WTC11 (cell line): ENCODE measurements around the gene PEX26. TPM values are rescaled to one million over a fixed set of nuclear protein-coding genes. Genes with fewer than 3 reads are reported as not detected.

Experiments used
- ATAC-seq: fragments of 200-7000 bp; cut with Tn5 transposase; 2 replicates; pipeline ENCODE4 v1.10.0; 2021; ENCODE audit warnings: mild to moderate bottlenecking, moderate library complexity
- CTCF ChIA-PET: fragments of 300-600 bp; sonication (Branson Sonifier 250); formaldehyde crosslinking; loops from one replicate; lab custom pipeline; 2021; ENCODE audit warnings: antibody characterized with exemption; lab: Charles Lee
- POLR2A ChIA-PET: fragments of 350-600 bp; sonication (Branson Sonifier 250); formaldehyde crosslinking; loops from one replicate; lab custom pipeline; 2021; ENCODE audit warnings: antibody characterized with exemption; lab: Charles Lee
- DNase-seq: peaks from one replicate; pipeline ENCODE4 v3.0.0; 2021; ENCODE audit warnings: low spot score
- H3K27ac Mint-ChIP-seq: 2 replicates; pipeline ENCODE4 v1.8.0; 2021; ENCODE audit warnings: mixed read lengths
- H3K27me3 Mint-ChIP-seq: 2 replicates; pipeline ENCODE4 v1.8.0; 2021; ENCODE audit warnings: low read depth, mild to moderate bottlenecking, moderate library complexity, mixed read lengths
- H3K36me3 Mint-ChIP-seq: 2 replicates; pipeline ENCODE4 v1.8.0; 2021; ENCODE audit warnings: mixed read lengths
- H3K4me1 Mint-ChIP-seq: 2 replicates; pipeline ENCODE4 v1.8.0; 2022; ENCODE audit warnings: mixed read lengths
- H3K4me3 Mint-ChIP-seq: 2 replicates; pipeline ENCODE4 v1.8.0; 2021; ENCODE audit warnings: mild to moderate bottlenecking, moderate library complexity, mixed read lengths
- H3K9me3 Mint-ChIP-seq: 2 replicates; pipeline ENCODE4 v1.8.0; 2021; ENCODE audit warnings: mixed read lengths
- CBFB ChIP-seq: sonication (generic); formaldehyde crosslinking; IDR thresholded peaks from 2 replicates; pipeline ENCODE4 v1.8.1; 2022; ENCODE audit warnings: mild to moderate bottlenecking, low read depth, missing genetic modification reagents
- CTCF ChIP-seq: fragments of 200-600 bp; IDR thresholded peaks from 2 replicates; pipeline ENCODE4 v1.8.0; 2022; ENCODE audit warnings: antibody characterized with exemption
- E2F4 ChIP-seq: sonication (generic); formaldehyde crosslinking; IDR thresholded peaks from 2 replicates; pipeline ENCODE4 v1.8.1; 2022; ENCODE audit warnings: low read depth, mild to moderate bottlenecking, moderate library complexity, missing genetic modification reagents, borderline replicate concordance
- EMX1 ChIP-seq: fragments of 250-450 bp; sonication (Bioruptor Pico); IDR thresholded peaks from 2 replicates; pipeline ENCODE4 v1.8.0; 2021; ENCODE audit warnings: mild to moderate bottlenecking
- ETV6 ChIP-seq: sonication (generic); formaldehyde crosslinking; IDR thresholded peaks from 2 replicates; pipeline ENCODE4 v1.8.1; 2022; ENCODE audit warnings: mild to moderate bottlenecking, missing genetic modification reagents
- GABPB1 ChIP-seq: sonication (generic); formaldehyde crosslinking; IDR thresholded peaks from 2 replicates; pipeline ENCODE4 v1.8.1; 2023; ENCODE audit warnings: mild to moderate bottlenecking, missing genetic modification reagents
- NFE2L1 ChIP-seq: sonication (generic); formaldehyde crosslinking; IDR thresholded peaks from 2 replicates; pipeline ENCODE4 v1.8.1; 2023; ENCODE audit warnings: missing genetic modification reagents
- NR1H2 ChIP-seq: sonication (generic); formaldehyde crosslinking; IDR thresholded peaks from 2 replicates; pipeline ENCODE4 v1.9.0; 2021; ENCODE audit warnings: mild to moderate bottlenecking, moderate library complexity, missing genetic modification reagents
- RORB ChIP-seq: fragments of 250-450 bp; sonication (Bioruptor Pico); IDR thresholded peaks from 2 replicates; pipeline ENCODE4 v1.9.0; 2021; ENCODE audit warnings: mild to moderate bottlenecking
- TP53 ChIP-seq: sonication (generic); formaldehyde crosslinking; IDR thresholded peaks from 2 replicates; pipeline ENCODE4 v1.8.1; 2023; ENCODE audit warnings: mild to moderate bottlenecking, missing genetic modification reagents
- ZNF416 ChIP-seq: fragments of 250-450 bp; sonication (Bioruptor Pico); IDR thresholded peaks from 2 replicates; pipeline ENCODE4 v1.9.0; 2021; ENCODE audit warnings: mild to moderate bottlenecking, inconsistent platforms
- ZNF423 ChIP-seq: fragments of 250-450 bp; sonication (Bioruptor Pico); IDR thresholded peaks from 2 replicates; pipeline ENCODE4 v2.1.2; 2022; ENCODE audit warnings: mild to moderate bottlenecking, moderate library complexity
- ZNF512 ChIP-seq: sonication (generic); formaldehyde crosslinking; IDR thresholded peaks from 2 replicates; pipeline ENCODE4 v1.8.1; 2022; ENCODE audit warnings: missing genetic modification reagents, borderline replicate concordance
- ZNF671 ChIP-seq: fragments of 250-450 bp; sonication (Bioruptor Pico); IDR thresholded peaks from 2 replicates; pipeline ENCODE4 v1.8.0; 2021; ENCODE audit warnings: mild to moderate bottlenecking
- total RNA-seq: library from RNA; stranded (reverse); gene quantifications from 3 replicates; pipeline ENCODE4 v1.2.3, GENCODE V29; 2021
- TF ChIP-seq, protein P1 (sequence below): fragments of 250-450 bp; sonication (Bioruptor Pico); conservative IDR thresholded peaks from 2 replicates; pipeline ENCODE4 v1.9.0; 2021; ENCODE audit warnings: mild to moderate bottlenecking
- TF ChIP-seq, protein P2 (sequence below): sonication (generic); formaldehyde crosslinking; IDR thresholded peaks from 2 replicates; pipeline ENCODE4 v1.8.0; 2022; ENCODE audit warnings: mild to moderate bottlenecking, missing genetic modification reagents
- TF ChIP-seq, protein P3 (sequence below): sonication (generic); formaldehyde crosslinking; IDR thresholded peaks from 2 replicates; pipeline ENCODE4 v1.8.1; 2023; ENCODE audit warnings: mild to moderate bottlenecking, missing genetic modification reagents
- TF ChIP-seq, protein P4 (sequence below): sonication (generic); formaldehyde crosslinking; IDR thresholded peaks from 2 replicates; pipeline ENCODE4 v1.8.0; 2022; ENCODE audit warnings: mild to moderate bottlenecking, missing genetic modification reagents

The PEX26 gene
- total RNA-seq, 1 experiment from 2014 or later = 52.3 TPM

DNA sequence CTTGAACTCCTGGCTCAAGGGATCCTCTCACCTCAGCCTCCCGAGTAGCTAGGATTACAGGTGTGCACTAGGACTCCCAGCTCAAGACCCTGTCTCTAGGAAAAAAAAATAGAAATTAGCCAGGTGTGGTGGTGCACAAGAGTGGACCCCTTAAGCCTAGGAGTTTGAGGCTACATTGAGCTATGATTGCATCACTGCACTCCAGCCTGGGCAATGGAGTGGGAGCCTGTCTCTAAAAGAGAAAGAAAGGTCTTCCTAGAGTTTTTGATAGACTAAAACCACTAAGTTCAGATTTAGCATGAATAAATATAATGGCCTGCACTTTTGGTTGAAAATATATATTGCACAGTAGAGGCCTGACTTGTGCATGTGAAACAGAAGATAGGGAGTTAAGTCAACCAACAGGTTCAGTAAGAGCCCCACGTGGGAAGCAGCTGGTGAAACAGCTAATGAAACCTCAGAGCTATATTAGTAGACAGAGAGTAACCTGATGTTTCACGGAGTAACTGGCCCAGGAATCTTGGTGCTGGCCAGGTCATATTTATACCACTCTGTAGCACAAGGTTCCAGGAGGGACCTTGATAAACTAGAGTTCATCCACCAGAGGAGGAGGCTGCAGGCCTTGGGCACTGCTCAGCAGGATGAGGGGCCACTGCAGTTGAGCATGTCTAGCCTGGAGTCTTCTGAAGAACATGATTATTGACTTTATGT lies 48.8 kb upstream of the PEX26 start (continued):
- TF ChIP-seq, protein P1, sequence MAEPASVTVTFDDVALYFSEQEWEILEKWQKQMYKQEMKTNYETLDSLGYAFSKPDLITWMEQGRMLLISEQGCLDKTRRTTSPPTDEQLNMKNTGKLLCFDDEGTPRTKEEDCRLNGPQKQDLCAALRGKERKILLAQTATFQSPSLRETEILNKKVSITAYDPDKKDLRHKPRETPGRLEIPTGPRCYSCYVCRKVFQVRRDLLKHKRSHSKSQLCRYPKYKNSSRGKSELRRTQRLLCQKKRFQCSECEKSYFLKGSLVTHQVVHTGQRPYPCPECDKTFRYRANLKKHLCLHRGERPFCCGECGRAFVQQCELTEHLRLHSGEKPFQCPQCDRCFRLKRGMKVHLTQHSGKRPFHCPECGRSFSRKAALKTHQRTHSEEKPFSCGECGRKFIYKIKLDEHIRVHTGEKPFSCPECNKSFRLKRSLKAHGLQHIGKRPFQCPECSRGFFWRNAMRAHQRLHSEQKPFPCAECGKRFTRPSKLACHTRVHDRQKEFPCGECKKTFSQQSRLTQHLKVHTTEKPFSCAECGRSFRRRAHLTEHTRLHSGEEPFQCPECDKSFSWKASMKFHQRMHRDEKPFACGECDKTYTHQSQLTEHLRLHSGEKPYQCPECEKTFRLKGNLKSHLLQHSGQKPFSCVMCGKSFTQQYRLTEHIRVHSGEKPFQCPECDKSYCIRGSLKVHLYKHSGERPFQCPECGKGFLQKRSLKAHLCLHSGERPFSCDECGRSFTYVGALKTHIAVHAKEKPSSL (CRISPR knock-in tag) = no peak
- TF ChIP-seq E2F4 (CRISPR knock-in tag) = no peak
- TF ChIP-seq, protein P2, sequence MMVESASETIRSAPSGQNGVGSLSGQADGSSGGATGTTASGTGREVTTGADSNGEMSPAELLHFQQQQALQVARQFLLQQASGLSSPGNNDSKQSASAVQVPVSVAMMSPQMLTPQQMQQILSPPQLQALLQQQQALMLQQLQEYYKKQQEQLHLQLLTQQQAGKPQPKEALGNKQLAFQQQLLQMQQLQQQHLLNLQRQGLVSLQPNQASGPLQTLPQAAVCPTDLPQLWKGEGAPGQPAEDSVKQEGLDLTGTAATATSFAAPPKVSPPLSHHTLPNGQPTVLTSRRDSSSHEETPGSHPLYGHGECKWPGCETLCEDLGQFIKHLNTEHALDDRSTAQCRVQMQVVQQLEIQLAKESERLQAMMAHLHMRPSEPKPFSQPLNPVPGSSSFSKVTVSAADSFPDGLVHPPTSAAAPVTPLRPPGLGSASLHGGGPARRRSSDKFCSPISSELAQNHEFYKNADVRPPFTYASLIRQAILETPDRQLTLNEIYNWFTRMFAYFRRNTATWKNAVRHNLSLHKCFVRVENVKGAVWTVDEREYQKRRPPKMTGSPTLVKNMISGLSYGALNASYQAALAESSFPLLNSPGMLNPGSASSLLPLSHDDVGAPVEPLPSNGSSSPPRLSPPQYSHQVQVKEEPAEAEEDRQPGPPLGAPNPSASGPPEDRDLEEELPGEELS (CRISPR knock-in tag) = no peak

- Mint-ChIP-seq H3K9me3 (no peaks in the 10 kb centered on the region), H3K4me1 (peaks cover 7% of the 10 kb centered on the region), H3K4me3 (no peak overlapping the region), H3K27ac (no peak overlapping the region), H3K36me3 (no peaks in the 10 kb centered on the region), H3K27me3 (peaks cover 38% of the 10 kb centered on the region)
- TF ChIP-seq ZNF512 (CRISPR knock-in tag) (0 out of 2 replicates have a peak, but pooled peaks have one; percentile 63), ZNF671 (no peak)
- POLR2A ChIA-PET = no interaction called here
- ATAC-seq (no peak), DNase-seq (no peak)
- CTCF ChIA-PET = no interaction called here
Measured at GRCh38 chr22:18029686-18030267, 48.0 kb upstream of the PEX26 start.

DNA sequence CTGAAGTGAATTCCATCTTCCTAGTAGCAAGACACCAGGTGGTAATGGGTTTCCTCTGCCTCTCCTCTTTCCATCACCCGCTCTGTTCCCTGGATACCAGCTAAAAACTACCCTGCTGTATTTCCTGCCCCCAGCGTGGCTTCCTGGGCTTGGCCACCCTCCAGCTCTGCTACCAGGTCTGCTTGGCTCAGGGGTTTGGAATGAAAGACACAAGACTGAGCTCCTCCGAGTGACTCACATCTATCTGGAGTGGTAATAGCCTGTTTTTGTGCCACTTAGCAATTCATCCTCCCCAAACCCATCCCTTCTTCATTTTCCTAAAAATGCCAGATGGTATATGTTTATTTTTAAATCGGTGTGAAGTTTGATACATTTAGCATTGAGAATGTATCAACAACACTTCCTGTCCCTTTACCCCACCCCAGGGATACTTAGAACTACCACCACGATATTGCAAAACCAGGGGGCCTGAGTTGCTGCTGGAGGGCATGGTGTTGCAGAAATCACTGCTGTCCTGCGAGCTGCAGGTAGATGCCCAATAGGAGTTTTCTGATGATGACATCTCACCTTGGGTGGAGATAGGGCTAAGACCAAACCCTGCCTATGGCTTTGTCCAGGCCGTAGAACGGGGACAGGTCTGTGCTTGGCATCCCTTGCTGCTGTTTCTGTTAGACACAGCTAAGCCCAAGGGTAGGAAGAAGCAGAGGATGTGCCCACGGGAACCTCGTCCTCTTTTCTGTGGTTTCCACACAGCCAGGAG lies 45.9 kb upstream of the PEX26 start:
- ChIA-PET POLR2A (no interaction called here), CTCF (interaction anchor here (0.7 to 1.7 kb wide), 4 partner anchors 13 to 143 kb away, joined by 3 to 7 read pairs (median 3); no protein-coding TSS in a partner anchor)
- DNase-seq (no peak), ATAC-seq (no peak)
- H3K9me3 Mint-ChIP-seq = no peaks in the 10 kb centered on the region
- H3K4me3 Mint-ChIP-seq = no peak overlapping the region
- no peaks in the 10 kb centered on the region for H3K36me3 Mint-ChIP-seq
- peaks cover 18% of the 10 kb centered on the region for H3K27me3 Mint-ChIP-seq
- no peak overlapping the region for H3K27ac Mint-ChIP-seq
- H3K4me1 Mint-ChIP-seq = peaks cover 9% of the 10 kb centered on the region
- TF ChIP-seq, protein P3, sequence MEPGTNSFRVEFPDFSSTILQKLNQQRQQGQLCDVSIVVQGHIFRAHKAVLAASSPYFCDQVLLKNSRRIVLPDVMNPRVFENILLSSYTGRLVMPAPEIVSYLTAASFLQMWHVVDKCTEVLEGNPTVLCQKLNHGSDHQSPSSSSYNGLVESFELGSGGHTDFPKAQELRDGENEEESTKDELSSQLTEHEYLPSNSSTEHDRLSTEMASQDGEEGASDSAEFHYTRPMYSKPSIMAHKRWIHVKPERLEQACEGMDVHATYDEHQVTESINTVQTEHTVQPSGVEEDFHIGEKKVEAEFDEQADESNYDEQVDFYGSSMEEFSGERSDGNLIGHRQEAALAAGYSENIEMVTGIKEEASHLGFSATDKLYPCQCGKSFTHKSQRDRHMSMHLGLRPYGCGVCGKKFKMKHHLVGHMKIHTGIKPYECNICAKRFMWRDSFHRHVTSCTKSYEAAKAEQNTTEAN (CRISPR knock-in tag) = no peak
- TF ChIP-seq EMX1 (CRISPR knock-in tag) (no peak), CTCF (no peak), RORB (CRISPR knock-in tag) (no peak), ZNF423 (CRISPR knock-in tag) (no peak), CBFB (CRISPR knock-in tag) (no peak), TP53 (no peak), GABPB1 (CRISPR knock-in tag) (no peak), ETV6 (CRISPR knock-in tag) (no peak), NFE2L1 (CRISPR knock-in tag) (no peak), NR1H2 (CRISPR knock-in tag) (no peak), ZNF416 (CRISPR knock-in tag) (no peak)
- TF ChIP-seq, protein P4, sequence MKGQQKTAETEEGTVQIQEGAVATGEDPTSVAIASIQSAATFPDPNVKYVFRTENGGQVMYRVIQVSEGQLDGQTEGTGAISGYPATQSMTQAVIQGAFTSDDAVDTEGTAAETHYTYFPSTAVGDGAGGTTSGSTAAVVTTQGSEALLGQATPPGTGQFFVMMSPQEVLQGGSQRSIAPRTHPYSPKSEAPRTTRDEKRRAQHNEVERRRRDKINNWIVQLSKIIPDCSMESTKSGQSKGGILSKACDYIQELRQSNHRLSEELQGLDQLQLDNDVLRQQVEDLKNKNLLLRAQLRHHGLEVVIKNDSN (CRISPR knock-in tag) = no peak
